Astrocyte (in vitro differentiated cells and primary cell): Measurements from ENCODE around the gene NAA16. TPM values are rescaled to one million over a fixed set of nuclear protein-coding genes. Genes with fewer than 3 reads are reported as not detected.

Experiments
- DNase-seq: peaks from one replicate; pipeline ENCODE4 v3.0.0-alpha.2; 2010; ENCODE audit warnings: low read depth
- FAIRE-seq: peaks from 2 replicates; lab custom pipeline; 2011; peaks lifted over from hg19 to GRCh38; lab: Jason Lieb, UNC
- H2AFZ ChIP-seq: 2 replicates; pipeline ENCODE4 v1.6.0; 2012; ENCODE audit warnings: low read depth, low read length, inconsistent platforms
- H3K27ac ChIP-seq: 2 replicates; pipeline ENCODE4 v1.5.1; 2011; ENCODE audit warnings: low read depth, low read length, inconsistent platforms
- H3K27me3 ChIP-seq: 2 replicates; pipeline ENCODE4 v1.6.0; 2011; ENCODE audit warnings: low read length, inconsistent platforms; ENCODE audit not compliant: insufficient read depth
- H3K36me3 ChIP-seq: 2 replicates; pipeline ENCODE4 v1.5.1; 2011; ENCODE audit warnings: low read length, inconsistent platforms; ENCODE audit not compliant: insufficient read depth
- H3K4me1 ChIP-seq: 2 replicates; pipeline ENCODE4 v1.5.1; 2011; ENCODE audit warnings: low read length, inconsistent platforms; ENCODE audit not compliant: insufficient read depth
- H3K4me2 ChIP-seq: 2 replicates; pipeline ENCODE4 v1.6.0; 2012; ENCODE audit warnings: low read length, inconsistent platforms
- H3K4me3 ChIP-seq: 2 replicates; pipeline ENCODE4 v1.5.1; 2011; ENCODE audit warnings: low read depth, mild to moderate bottlenecking, low read length, inconsistent platforms; ENCODE audit not compliant: insufficient read depth
- H3K79me2 ChIP-seq: 2 replicates; pipeline ENCODE4 v1.6.0; 2012; ENCODE audit warnings: mild to moderate bottlenecking, low read length, inconsistent platforms; ENCODE audit not compliant: insufficient read depth
- H3K9ac ChIP-seq: 2 replicates; pipeline ENCODE4 v1.6.0; 2012; ENCODE audit warnings: mild to moderate bottlenecking, low read length, inconsistent platforms
- H3K9me3 ChIP-seq: 2 replicates; pipeline ENCODE4 v1.5.1; 2012; ENCODE audit warnings: low read depth, mild to moderate bottlenecking, low read length, inconsistent platforms; ENCODE audit not compliant: insufficient read depth
- H4K20me1 ChIP-seq: 2 replicates; pipeline ENCODE4 v1.6.0; 2012; ENCODE audit warnings: low read length, inconsistent platforms; ENCODE audit not compliant: insufficient read depth
- H3K27ac Mint-ChIP-seq: one replicate; pipeline ENCODE4 v1.8.0; 2021; ENCODE audit warnings: mild to moderate bottlenecking, mixed read lengths; ENCODE audit not compliant: unreplicated experiment
- H3K27me3 Mint-ChIP-seq: one replicate; pipeline ENCODE4 v1.8.0; 2021; ENCODE audit warnings: low read depth, mixed read lengths; ENCODE audit not compliant: unreplicated experiment
- H3K36me3 Mint-ChIP-seq: one replicate; pipeline ENCODE4 v1.8.0; 2021; ENCODE audit warnings: low read depth, mixed read lengths; ENCODE audit not compliant: unreplicated experiment
- H3K4me1 Mint-ChIP-seq: one replicate; pipeline ENCODE4 v1.8.0; 2021; ENCODE audit warnings: low read depth, mixed read lengths; ENCODE audit not compliant: unreplicated experiment
- H3K4me3 Mint-ChIP-seq: one replicate; pipeline ENCODE4 v1.8.0; 2021; ENCODE audit warnings: mild to moderate bottlenecking, moderate library complexity, mixed read lengths; ENCODE audit not compliant: unreplicated experiment
- H3K9me3 Mint-ChIP-seq: one replicate; pipeline ENCODE4 v1.8.0; 2021; ENCODE audit warnings: mild to moderate bottlenecking, mixed read lengths; ENCODE audit not compliant: unreplicated experiment
- EZH2 ChIP-seq: IDR thresholded peaks from 2 replicates; pipeline ENCODE4 v1.6.1; 2012; ENCODE audit warnings: mild to moderate bottlenecking, low read length, inconsistent platforms; ENCODE audit not compliant: insufficient read depth
- total RNA-seq: library from RNA; stranded (reverse); gene quantifications from 2 replicates; pipeline ENCODE4 v1.2.1, GENCODE V29; 2021
- TF ChIP-seq, protein P1 (sequence below): IDR thresholded peaks from 2 replicates; pipeline ENCODE4 v1.5.1; 2011; ENCODE audit warnings: low read depth, mild to moderate bottlenecking, inconsistent platforms, low read length, moderate library complexity; ENCODE audit not compliant: insufficient read depth

NAA16 gene
- total RNA-seq, 1 donor from 2014 or later, result 11.5 TPM

DNA sequence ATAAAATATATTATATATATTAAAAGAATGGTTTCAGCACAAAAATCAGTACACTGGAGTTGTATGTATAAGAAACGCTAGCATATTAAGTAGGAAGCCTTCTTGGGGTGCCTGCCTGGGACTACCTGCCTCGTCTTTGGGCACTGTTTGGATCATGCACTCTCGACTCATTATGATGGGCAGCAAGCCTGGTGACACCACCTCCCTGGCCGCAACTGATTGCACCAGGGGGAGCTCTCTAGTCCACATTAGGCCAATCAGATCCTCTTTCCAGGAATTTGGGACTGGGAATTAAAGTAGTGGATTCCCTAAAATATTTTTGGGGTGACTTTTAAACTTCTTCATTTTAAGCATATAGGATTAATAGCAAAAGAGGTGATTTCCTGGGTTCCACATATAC lies 90.3 kb downstream of the NAA16 start:
- Histone ChIP-seq H3K79me2 (no peaks in the 10 kb centered on the region), H3K4me3 (no peak overlapping the region), H3K27ac (no peak overlapping the region), H3K4me2 (no peak overlapping the region), H2AFZ (no peak overlapping the region), H3K9ac (no peak overlapping the region), H3K27me3 (no peaks in the 10 kb centered on the region), H3K36me3 (no peaks in the 10 kb centered on the region), H4K20me1 (no peaks in the 10 kb centered on the region), H3K4me1 (no peaks in the 10 kb centered on the region), H3K9me3 (no peaks in the 10 kb centered on the region)
- no peak for DNase-seq
- Mint-ChIP-seq H3K4me3 (no peak overlapping the region), H3K27me3 (no peaks in the 10 kb centered on the region), H3K36me3 (no peaks in the 10 kb centered on the region), H3K27ac (no peak overlapping the region), H3K9me3 (peaks cover 2% of the 10 kb centered on the region), H3K4me1 (no peaks in the 10 kb centered on the region)
- TF ChIP-seq, protein P1, sequence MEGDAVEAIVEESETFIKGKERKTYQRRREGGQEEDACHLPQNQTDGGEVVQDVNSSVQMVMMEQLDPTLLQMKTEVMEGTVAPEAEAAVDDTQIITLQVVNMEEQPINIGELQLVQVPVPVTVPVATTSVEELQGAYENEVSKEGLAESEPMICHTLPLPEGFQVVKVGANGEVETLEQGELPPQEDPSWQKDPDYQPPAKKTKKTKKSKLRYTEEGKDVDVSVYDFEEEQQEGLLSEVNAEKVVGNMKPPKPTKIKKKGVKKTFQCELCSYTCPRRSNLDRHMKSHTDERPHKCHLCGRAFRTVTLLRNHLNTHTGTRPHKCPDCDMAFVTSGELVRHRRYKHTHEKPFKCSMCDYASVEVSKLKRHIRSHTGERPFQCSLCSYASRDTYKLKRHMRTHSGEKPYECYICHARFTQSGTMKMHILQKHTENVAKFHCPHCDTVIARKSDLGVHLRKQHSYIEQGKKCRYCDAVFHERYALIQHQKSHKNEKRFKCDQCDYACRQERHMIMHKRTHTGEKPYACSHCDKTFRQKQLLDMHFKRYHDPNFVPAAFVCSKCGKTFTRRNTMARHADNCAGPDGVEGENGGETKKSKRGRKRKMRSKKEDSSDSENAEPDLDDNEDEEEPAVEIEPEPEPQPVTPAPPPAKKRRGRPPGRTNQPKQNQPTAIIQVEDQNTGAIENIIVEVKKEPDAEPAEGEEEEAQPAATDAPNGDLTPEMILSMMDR, result no peak
- TF ChIP-seq EZH2, result no peak
- FAIRE-seq, result no peak

DNA sequence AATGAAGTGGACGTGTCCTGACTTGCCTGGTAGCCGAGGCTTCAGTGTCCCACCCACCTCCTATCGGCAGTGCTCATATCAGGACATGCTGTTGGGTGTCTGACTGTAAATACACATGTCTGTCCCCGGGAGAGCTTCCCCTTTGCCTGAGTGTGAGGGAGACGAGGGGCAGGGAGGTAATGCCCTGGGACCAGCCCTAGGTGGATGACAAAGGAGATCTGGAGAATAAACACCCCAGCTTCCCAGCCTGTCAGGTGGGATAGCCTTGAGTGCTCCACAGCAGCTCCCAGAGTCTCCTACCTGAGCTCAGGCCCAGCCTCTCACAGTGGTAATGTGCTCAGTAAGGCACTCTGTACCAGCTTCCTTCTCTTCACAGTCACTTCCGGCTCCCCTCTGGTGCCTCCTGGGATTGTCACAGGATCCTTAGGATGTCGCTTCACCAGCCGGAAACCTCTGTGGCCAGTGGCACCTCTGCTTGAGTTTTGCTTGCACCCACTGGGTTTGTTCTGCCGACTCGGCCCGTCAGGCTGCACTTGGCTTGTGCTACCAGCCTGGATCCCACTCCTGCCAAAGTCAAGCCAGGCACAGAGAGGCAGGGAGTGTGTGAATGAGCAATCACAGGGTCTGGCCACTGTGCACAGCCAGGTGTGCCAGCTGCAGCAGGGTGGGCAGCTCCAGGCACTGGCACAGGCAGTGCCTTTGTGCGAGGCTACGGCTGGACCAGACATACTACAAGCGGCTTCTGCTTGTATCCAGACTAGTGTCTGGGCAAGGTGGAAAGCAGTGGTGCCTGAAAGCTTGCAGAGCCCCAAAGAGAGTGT lies 91.8 kb downstream of the NAA16 start:
- no peak overlapping the region for H3K4me3 Mint-ChIP-seq
- no peak overlapping the region for H3K9ac ChIP-seq

More for the DNA sequence above, 91.8 kb downstream of the NAA16 start:
- no peaks in the 10 kb centered on the region for H3K27me3 ChIP-seq
- no peaks in the 10 kb centered on the region for H3K36me3 Mint-ChIP-seq
- no peaks in the 10 kb centered on the region for H4K20me1 ChIP-seq
- H2AFZ ChIP-seq, result peak overlapping the region; percentile 39
- no peaks in the 10 kb centered on the region for H3K9me3 ChIP-seq
- TF ChIP-seq, protein P1, result no peak
- no peak for TF ChIP-seq EZH2
- H3K79me2 ChIP-seq, result no peaks in the 10 kb centered on the region
- FAIRE-seq (no peak), DNase-seq (no peak)
- H3K27ac Mint-ChIP-seq, result peak overlapping the region; percentile 69
- no peaks in the 10 kb centered on the region for H3K4me1 Mint-ChIP-seq
- H3K9me3 Mint-ChIP-seq, result peaks cover 2% of the 10 kb centered on the region
- H3K4me2 ChIP-seq, result no peak overlapping the region
- H3K36me3 ChIP-seq, result no peaks in the 10 kb centered on the region
- H3K27ac ChIP-seq, result no peak overlapping the region
- H3K27me3 Mint-ChIP-seq, result no peaks in the 10 kb centered on the region
- no peak overlapping the region for H3K4me3 ChIP-seq
- H3K4me1 ChIP-seq, result no peaks in the 10 kb centered on the region
